ENCODE data around the gene CX3CL1.

CX3CL1 gene

DNA sequence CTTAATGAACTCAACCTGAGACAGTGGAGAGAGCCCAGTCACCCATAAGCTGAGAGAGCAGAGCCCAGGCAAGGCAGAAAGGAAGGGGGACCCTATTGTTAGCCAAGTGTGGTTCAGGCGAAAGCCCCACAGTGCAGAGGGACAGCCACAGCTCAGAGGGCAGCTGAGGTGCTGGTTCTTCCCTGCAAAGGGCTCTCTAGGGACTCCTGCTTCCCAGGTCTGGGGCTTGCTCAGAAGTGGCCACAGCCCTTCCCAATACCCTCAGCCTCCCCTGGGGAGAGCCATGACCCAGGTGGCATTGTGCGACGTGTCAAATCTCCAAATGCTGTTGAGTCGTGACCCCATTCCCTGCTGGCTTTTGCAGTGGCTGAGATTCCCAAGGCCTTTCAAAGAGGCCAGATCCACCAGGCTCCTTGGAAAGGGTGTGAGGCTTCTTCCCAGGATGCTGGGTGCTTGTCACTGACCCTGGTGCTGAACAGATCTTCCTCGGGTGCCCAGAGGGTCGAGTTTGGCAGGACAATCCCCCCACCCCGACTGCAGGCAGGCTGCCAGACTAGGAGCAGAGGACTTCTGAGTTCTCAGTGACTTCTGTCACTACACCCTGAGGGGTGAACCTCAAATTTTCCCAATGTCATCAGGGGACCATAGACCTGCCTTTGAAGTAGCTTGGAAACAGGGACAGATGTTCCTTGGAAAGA, 29.8 kb downstream of the CX3CL1 start:
- Histone ChIP-seq H3K27ac (no peak overlapping the region), H3K36me3 (no peaks in the 10 kb centered on the region), H3K27me3 (ENCODE audit: insufficient read depth, low read depth, severe bottlenecking) (no peaks in the 10 kb centered on the region), H3K9me3 (ENCODE audit: severe bottlenecking) (no peaks in the 10 kb centered on the region), H3K4me3 (ENCODE audit: low read depth, low read length) (no peak overlapping the region)
- no peak for DNase-seq
- TF ChIP-seq, protein P1, sequence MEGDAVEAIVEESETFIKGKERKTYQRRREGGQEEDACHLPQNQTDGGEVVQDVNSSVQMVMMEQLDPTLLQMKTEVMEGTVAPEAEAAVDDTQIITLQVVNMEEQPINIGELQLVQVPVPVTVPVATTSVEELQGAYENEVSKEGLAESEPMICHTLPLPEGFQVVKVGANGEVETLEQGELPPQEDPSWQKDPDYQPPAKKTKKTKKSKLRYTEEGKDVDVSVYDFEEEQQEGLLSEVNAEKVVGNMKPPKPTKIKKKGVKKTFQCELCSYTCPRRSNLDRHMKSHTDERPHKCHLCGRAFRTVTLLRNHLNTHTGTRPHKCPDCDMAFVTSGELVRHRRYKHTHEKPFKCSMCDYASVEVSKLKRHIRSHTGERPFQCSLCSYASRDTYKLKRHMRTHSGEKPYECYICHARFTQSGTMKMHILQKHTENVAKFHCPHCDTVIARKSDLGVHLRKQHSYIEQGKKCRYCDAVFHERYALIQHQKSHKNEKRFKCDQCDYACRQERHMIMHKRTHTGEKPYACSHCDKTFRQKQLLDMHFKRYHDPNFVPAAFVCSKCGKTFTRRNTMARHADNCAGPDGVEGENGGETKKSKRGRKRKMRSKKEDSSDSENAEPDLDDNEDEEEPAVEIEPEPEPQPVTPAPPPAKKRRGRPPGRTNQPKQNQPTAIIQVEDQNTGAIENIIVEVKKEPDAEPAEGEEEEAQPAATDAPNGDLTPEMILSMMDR (IDR thresholded peaks at IDR 0.05; ENCODE audit: low read depth, low read length): no peak

DNA sequence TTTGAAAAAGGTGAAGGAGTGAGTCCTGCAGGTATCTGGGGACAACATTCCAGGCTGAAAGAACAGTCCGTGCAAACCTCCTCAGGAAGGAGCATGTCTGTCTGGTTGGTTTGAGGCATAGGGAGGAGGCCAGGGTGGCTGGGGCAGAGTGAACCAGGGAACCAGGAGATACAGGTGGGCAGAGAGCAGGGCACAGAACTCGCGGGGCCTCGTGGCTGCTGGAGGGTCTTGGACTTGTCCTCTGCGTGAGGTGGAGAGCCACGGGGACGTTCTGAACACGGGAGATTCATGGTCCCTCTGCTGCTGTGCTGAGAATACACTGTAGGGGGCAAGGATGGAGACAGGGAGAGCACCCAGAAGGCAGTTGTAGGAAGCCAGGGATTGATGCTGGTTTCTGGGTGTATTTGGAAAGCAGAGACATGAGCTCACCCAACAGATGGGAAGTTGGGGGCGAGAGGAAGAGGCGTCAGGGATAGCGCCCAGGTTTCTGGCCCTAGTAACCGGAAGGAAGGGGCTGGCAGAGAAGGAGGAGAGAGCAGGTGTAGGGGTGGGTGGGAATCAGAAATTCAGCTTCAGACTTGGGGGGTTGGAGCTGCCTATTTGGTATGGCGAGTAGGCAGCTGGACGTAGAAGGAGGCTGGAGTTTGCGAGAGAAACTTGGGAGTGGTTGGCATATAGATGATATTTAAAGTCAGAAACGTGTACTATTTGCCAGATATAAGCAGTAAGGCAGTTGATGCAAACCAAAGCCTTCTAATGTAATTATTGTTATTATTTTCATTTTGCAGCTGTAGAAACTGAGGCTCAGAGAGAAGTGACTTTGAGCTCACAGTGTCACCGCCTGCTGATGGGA, 31.9 kb downstream of the CX3CL1 start, which contains the start of gene CCL17:
Gene CCL17, plus strand, starts transcription at position 803 of the 853 bp plus-strand sequence. CDS start 9,166 bp downstream, outside the sequence.
- Histone ChIP-seq H3K27me3 (ENCODE audit: insufficient read depth, low read depth, severe bottlenecking) (no peaks in the 10 kb centered on the region), H3K27ac (no peak within 1 kb of the TSS), H3K9me3 (ENCODE audit: severe bottlenecking) (no peaks in the 10 kb centered on the region), H3K36me3 (no peaks in the 10 kb centered on the region), H3K4me3 (ENCODE audit: low read depth, low read length) (no peak within 1 kb of the TSS)
- no peak for DNase-seq
- TF ChIP-seq, protein P1 (IDR thresholded peaks at IDR 0.05; ENCODE audit: low read depth, low read length): no peak

DNA sequence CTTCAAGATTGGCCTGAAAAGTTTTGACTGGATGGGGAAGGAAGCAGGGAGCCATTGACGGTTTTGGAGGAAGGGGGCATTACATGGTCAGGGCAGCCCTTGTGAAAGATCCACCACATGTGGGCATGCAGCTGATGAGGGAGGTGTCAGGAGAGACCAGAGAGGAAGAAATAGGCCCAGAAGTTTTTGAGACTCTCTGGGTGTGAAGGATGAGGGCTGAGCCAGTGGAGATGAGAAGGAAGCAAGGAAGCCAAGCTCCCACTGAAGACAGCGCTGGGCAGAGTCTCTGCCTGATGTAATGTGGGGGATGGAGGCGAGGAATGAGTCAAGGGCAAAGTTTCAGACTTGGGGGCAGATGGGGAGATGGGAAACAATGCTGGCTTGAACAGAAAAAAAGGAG, 32.8 kb downstream of the CX3CL1 start:
- TF ChIP-seq, protein P1 (IDR thresholded peaks at IDR 0.05; ENCODE audit: low read depth, low read length): no peak
- Histone ChIP-seq H3K36me3 (no peaks in the 10 kb centered on the region), H3K4me3 (ENCODE audit: low read depth, low read length) (no peak overlapping the region), H3K27me3 (ENCODE audit: insufficient read depth, low read depth, severe bottlenecking) (no peaks in the 10 kb centered on the region), H3K27ac (no peak overlapping the region), H3K9me3 (ENCODE audit: severe bottlenecking) (no peaks in the 10 kb centered on the region)
- no peak for DNase-seq

DNA sequence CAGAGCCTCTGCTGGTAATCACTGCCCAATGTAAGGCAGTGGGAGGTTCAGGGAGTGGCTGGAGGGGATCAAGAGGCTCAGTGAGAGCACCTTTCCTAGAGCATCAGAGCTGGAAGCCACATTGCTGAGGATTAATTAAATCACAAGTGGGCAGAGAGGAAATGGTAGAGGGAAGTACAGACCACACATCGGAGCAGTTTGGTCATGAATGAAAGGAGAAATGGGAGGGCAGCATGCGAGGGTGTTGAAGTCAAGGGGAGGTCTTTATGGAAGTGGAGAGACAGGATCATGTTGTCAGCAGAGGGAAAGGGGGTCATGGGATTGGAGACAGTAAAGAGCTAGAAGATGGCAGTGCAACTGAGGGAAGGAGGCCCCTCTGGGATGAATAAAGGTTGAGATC, 34.6 kb downstream of the CX3CL1 start:
- TF ChIP-seq, protein P1 (IDR thresholded peaks at IDR 0.05; ENCODE audit: low read depth, low read length): no peak
- Histone ChIP-seq H3K36me3 (no peaks in the 10 kb centered on the region), H3K9me3 (ENCODE audit: severe bottlenecking) (no peaks in the 10 kb centered on the region), H3K27me3 (ENCODE audit: insufficient read depth, low read depth, severe bottlenecking) (no peaks in the 10 kb centered on the region), H3K4me3 (ENCODE audit: low read depth, low read length) (no peak overlapping the region), H3K27ac (no peak overlapping the region)
- DNase-seq: no peak

DNA sequence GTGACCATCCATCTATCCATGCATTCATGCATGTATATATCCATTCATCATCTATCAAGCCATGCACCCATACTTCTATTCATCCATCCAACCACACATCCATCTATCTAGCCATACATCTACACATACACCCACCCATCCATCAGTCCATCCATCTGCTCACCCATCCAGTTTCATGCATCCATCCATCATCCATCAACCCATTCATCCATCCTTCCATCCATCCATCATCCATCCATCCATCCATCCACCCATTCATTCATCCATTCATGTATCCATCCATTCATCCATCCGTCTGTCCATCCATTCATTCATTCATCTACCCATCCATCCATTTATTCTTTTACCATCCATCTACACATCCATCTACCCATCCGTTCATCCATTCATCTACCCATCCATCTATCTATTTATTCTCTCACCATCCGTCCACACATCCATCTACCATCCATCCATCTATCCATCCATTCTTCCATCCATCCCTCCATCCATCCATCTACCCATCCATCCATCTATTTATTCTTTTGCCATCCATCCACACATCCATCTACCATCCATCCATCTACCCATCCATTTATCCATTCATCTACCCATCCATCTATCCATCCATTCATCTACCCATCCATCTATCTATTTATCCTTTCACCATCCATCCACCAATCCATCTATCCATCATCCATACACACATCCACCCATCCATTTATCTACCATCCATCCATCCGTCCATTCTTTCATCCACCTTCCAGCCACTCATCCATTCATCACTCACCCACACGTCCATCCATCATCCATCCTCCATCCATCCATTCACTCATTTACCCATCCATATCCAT, 35.4 kb downstream of the CX3CL1 start:
- TF ChIP-seq, protein P1 (IDR thresholded peaks at IDR 0.05; ENCODE audit: low read depth, low read length): no peak

More for the DNA sequence above, 35.4 kb downstream of the CX3CL1 start:
- no peak overlapping the region for H3K4me3 ChIP-seq (ENCODE audit: low read depth, low read length)
- H3K9me3 ChIP-seq (ENCODE audit: severe bottlenecking): no peaks in the 10 kb centered on the region
- no peaks in the 10 kb centered on the region for H3K27me3 ChIP-seq (ENCODE audit: insufficient read depth, low read depth, severe bottlenecking)
- DNase-seq: no peak
- H3K27ac ChIP-seq: no peak overlapping the region
- no peaks in the 10 kb centered on the region for H3K36me3 ChIP-seq
